Neural cell (in vitro differentiated cells): Measurements from ENCODE around the gene MSLN. TPM values are rescaled to one million over a fixed set of nuclear protein-coding genes. Genes with fewer than 3 reads are reported as not detected.

Experiments used
- H2AFZ ChIP-seq: fragments of 200-600, 300-800 bp; sonication (generic), shearing (Covaris generic); 2 replicates; pipeline ENCODE4 v1.6.0; 2014; ENCODE audit warnings: low read depth, mild to moderate bottlenecking, antibody characterized with exemption, low read length, moderate library complexity
- H3F3A ChIP-seq: fragments of 200-600 bp; shearing (Covaris generic); 2 replicates; pipeline ENCODE4 v1.6.1; 2016; ENCODE audit warnings: mild to moderate bottlenecking, moderate library complexity, mixed read lengths, antibody characterized with exemption, low read length; ENCODE audit not compliant: insufficient read depth, poor library complexity, severe bottlenecking
- H3K27ac ChIP-seq: fragments of 200-600, 300-800 bp; sonication (generic), shearing (Covaris generic); 2 replicates; pipeline ENCODE4 v1.5.1; 2014; ENCODE audit warnings: mild to moderate bottlenecking, low read length, moderate library complexity
- H3K27me3 ChIP-seq: fragments of 300-800, 200-600 bp; sonication (generic), shearing (Covaris generic); 2 replicates; pipeline ENCODE4 v1.6.0; 2014; ENCODE audit warnings: mild to moderate bottlenecking, low read depth, low read length, moderate library complexity; ENCODE audit not compliant: insufficient read depth
- H3K36me3 ChIP-seq: fragments of 300-800, 200-600 bp; sonication (generic), shearing (Covaris generic); 2 replicates; pipeline ENCODE4 v1.5.1; 2014; ENCODE audit warnings: mild to moderate bottlenecking, antibody characterized with exemption, low read length, moderate library complexity; ENCODE audit not compliant: insufficient read depth
- H3K4me2 ChIP-seq: fragments of 300-800, 200-600 bp; sonication (generic), shearing (Covaris generic); 2 replicates; pipeline ENCODE4 v1.6.0; 2014; ENCODE audit warnings: mild to moderate bottlenecking, low read length
- H3K4me3 ChIP-seq: fragments of 300-800, 200-600 bp; sonication (generic), shearing (Covaris generic); 2 replicates; pipeline ENCODE4 v1.5.1; 2014; ENCODE audit warnings: mild to moderate bottlenecking, low read length, moderate library complexity
- H3K79me2 ChIP-seq: fragments of 200-600 bp; shearing (Covaris generic); replicated peaks from 2 replicates; pipeline ENCODE4 v1.6.0; 2014; ENCODE audit warnings: mild to moderate bottlenecking, low read length, moderate library complexity; ENCODE audit not compliant: insufficient read depth
- H3K9ac ChIP-seq: fragments of 300-800, 200-600 bp; sonication (generic), shearing (Covaris generic); 2 replicates; pipeline ENCODE4 v1.6.1; 2016; ENCODE audit warnings: mild to moderate bottlenecking, low read length, mixed read lengths
- H3K9me2 ChIP-seq: fragments of 200-600 bp; shearing (Covaris generic); 2 replicates; pipeline ENCODE4 v1.6.1; 2016; ENCODE audit warnings: mild to moderate bottlenecking, low read length, mixed read lengths; ENCODE audit not compliant: insufficient read depth
- H3K9me3 ChIP-seq: fragments of 200-600, 300-800 bp; sonication (generic), shearing (Covaris generic); 2 replicates; pipeline ENCODE4 v1.6.1; 2016; ENCODE audit warnings: mild to moderate bottlenecking, mixed run types, low read length, moderate library complexity, mixed read lengths
- H4K20me1 ChIP-seq: fragments of 200-600 bp; shearing (Covaris generic); 2 replicates; pipeline ENCODE4 v1.6.1; 2016; ENCODE audit warnings: mild to moderate bottlenecking, mixed run types; ENCODE audit not compliant: insufficient read depth
- CTCF ChIP-seq: fragments of 450-650 bp; IDR thresholded peaks from 2 replicates; pipeline ENCODE4 v1.5.1; 2014; ENCODE audit warnings: antibody characterized with exemption, mild to moderate bottlenecking, moderate library complexity; ENCODE audit not compliant: poor library complexity, severe bottlenecking
- EP300 ChIP-seq: fragments of 450-650 bp; conservative IDR thresholded peaks from 2 replicates; pipeline ENCODE4 v1.6.1; 2014; ENCODE audit warnings: antibody characterized with exemption, mild to moderate bottlenecking, moderate library complexity; ENCODE audit not compliant: poor library complexity, severe bottlenecking
- EZH2 ChIP-seq: fragments of 200-600, 300-800 bp; shearing (Covaris generic), sonication (generic); IDR thresholded peaks from 2 replicates; pipeline ENCODE4 v1.6.1; 2014; ENCODE audit warnings: antibody characterized with exemption, low read length, borderline replicate concordance, mild to moderate bottlenecking; ENCODE audit not compliant: insufficient read depth, poor library complexity, severe bottlenecking
- MXI1 ChIP-seq: fragments of 450-650 bp; conservative IDR thresholded peaks from 2 replicates; pipeline ENCODE4 v1.6.1; 2014; ENCODE audit warnings: antibody characterized with exemption, mild to moderate bottlenecking; ENCODE audit not compliant: poor library complexity, severe bottlenecking
- POLR2AphosphoS5 ChIP-seq: IDR thresholded peaks from 2 replicates; pipeline ENCODE4 v1.6.1; 2012
- RAD21 ChIP-seq: fragments of 450-650 bp; conservative IDR thresholded peaks from 2 replicates; pipeline ENCODE4 v1.6.1; 2014; ENCODE audit warnings: antibody characterized with exemption, mild to moderate bottlenecking, moderate library complexity
- REST ChIP-seq: IDR thresholded peaks from 2 replicates; pipeline ENCODE4 v1.6.1; 2012; ENCODE audit warnings: borderline replicate concordance
- SMC3 ChIP-seq: fragments of 450-650 bp; conservative IDR thresholded peaks from 2 replicates; pipeline ENCODE4 v1.6.1; 2014; ENCODE audit warnings: antibody characterized with exemption, mild to moderate bottlenecking, moderate library complexity; ENCODE audit not compliant: poor library complexity
- TAF1 ChIP-seq: IDR thresholded peaks from 2 replicates; pipeline ENCODE4 v1.6.1; 2012; ENCODE audit warnings: low read depth
- polyA plus RNA-seq: library from polyadenylated mRNA; depleted of rRNA; stranded (reverse); fragments of >200 nt; gene quantifications from 2 replicates; pipeline ENCODE4 v1.2.3, GENCODE V29; 2014

The MSLN gene
- polyA plus RNA-seq, 1 donor from 2014 or later, result 0.63 TPM

- no peaks in the 10 kb centered on the region for H3K9me2 ChIP-seq
- no peak overlapping the region for H3K4me2 ChIP-seq
- no peak overlapping the region for H3K4me3 ChIP-seq
- no peak overlapping the region for H2AFZ ChIP-seq
- no peaks in the 10 kb centered on the region for H3K27me3 ChIP-seq
- no peaks in the 10 kb centered on the region for H3F3A ChIP-seq
- H3K27ac ChIP-seq, result no peak overlapping the region
- no peak overlapping the region for H3K9ac ChIP-seq
- H3K36me3 ChIP-seq, result no peaks in the 10 kb centered on the region
- no peaks in the 10 kb centered on the region for H4K20me1 ChIP-seq
- no peaks in the 10 kb centered on the region for H3K9me3 ChIP-seq
- H3K79me2 ChIP-seq, result peaks cover 9% of the 10 kb centered on the region
- TF ChIP-seq RAD21, result no peak
- no peak for TF ChIP-seq TAF1
- no peak for TF ChIP-seq EZH2
- TF ChIP-seq POLR2AphosphoS5, result no peak
- no peak for TF ChIP-seq EP300
- TF ChIP-seq CTCF, result no peak
- TF ChIP-seq SMC3, result no peak
- no peak for TF ChIP-seq REST
- TF ChIP-seq MXI1, result no peak
Observed at GRCh38 chr16:791131-791530, 30.6 kb downstream of the MSLN start.

GRCh38 chr16:792221-792995, 31.9 kb downstream of the MSLN start:
- H3K36me3 ChIP-seq, result no peaks in the 10 kb centered on the region
- H3K79me2 ChIP-seq, result peaks cover 9% of the 10 kb centered on the region
- H3K9me2 ChIP-seq, result no peaks in the 10 kb centered on the region
- no peak overlapping the region for H3K4me2 ChIP-seq
- H3K27me3 ChIP-seq, result no peaks in the 10 kb centered on the region
- no peaks in the 10 kb centered on the region for H3F3A ChIP-seq
- H4K20me1 ChIP-seq, result no peaks in the 10 kb centered on the region
- H3K9ac ChIP-seq, result no peak overlapping the region
- H3K27ac ChIP-seq, result no peak overlapping the region
- no peaks in the 10 kb centered on the region for H3K9me3 ChIP-seq
- H2AFZ ChIP-seq, result no peak overlapping the region
- no peak for TF ChIP-seq EP300
- TF ChIP-seq POLR2AphosphoS5, result no peak
- TF ChIP-seq SMC3, result no peak
- no peak for TF ChIP-seq RAD21
- TF ChIP-seq MXI1, result no peak
- TF ChIP-seq EZH2, result no peak
- no peak overlapping the region for H3K4me3 ChIP-seq
